GM12878 (cell line): ENCODE data around the gene LRFN2. TPM values are rescaled to one million over a fixed set of nuclear protein-coding genes. Genes with fewer than 3 reads are reported as not detected.

ENCODE experiments used
- ATAC-seq: fragments of 200-7000 bp; cut with Tn5 transposase; 3 replicates; pipeline ENCODE4 v1.9.1; 2020; ENCODE audit warnings: mild to moderate bottlenecking, moderate library complexity
- BruUV-seq: library from RNA; stranded (reverse); fragments of 400-500 nt; replicated peaks from 2 replicates; lab custom pipeline; 2021; lab: Mats Ljungman, UMichigan
- CTCF ChIA-PET: fragments of 300-600 bp; sonication (Branson Sonifier 250); formaldehyde crosslinking; extraction: SDS; loops from one replicate; lab custom pipeline; 2021; ENCODE audit warnings: inconsistent platforms; lab: Yijun Ruan, JAX
- POLR2A ChIA-PET: fragments of 350-600 bp; formaldehyde crosslinking; extraction: SDS; loops from one replicate; lab custom pipeline; 2021; ENCODE audit warnings: inconsistent platforms; lab: Charles Lee
- RAD21 ChIA-PET: fragments of 300-600 bp; sonication (Branson Sonifier 250); formaldehyde crosslinking; loops from one replicate; lab custom pipeline; 2023; ENCODE audit warnings: antibody characterized with exemption; ENCODE audit not compliant: unreplicated experiment; lab: Charles Lee
- SMC1A ChIA-PET: fragments of 300-600 bp; sonication (Branson Sonifier 250); formaldehyde crosslinking; loops from one replicate; lab custom pipeline; 2023; ENCODE audit not compliant: unreplicated experiment, uncharacterized antibody; lab: Charles Lee
- DNase-seq: peaks from one replicate; pipeline ENCODE4 v3.0.0-alpha.2; 2011; ENCODE audit warnings: low read depth, low spot score
- FAIRE-seq: peaks from 3 replicates; lab custom pipeline; 2011; peaks lifted over from hg19 to GRCh38; lab: Jason Lieb, UNC
- H2AFZ ChIP-seq: 2 replicates; pipeline ENCODE4 v1.6.0; 2011; ENCODE audit warnings: low read depth, low read length, control low read depth; ENCODE audit not compliant: control insufficient read depth
- H3K27ac ChIP-seq: 2 replicates; pipeline ENCODE4 v1.5.1; 2011; ENCODE audit warnings: control low read depth; ENCODE audit not compliant: control insufficient read depth, insufficient read depth
- H3K27me3 ChIP-seq, 2 experiments: replicated peaks in 1 of 2; 2 replicates each; pipeline versions ENCODE4 v1.6.0 to v1.6.1; 2011; ENCODE audit warnings: low read length in 1 of 2; ENCODE audit not compliant: control insufficient read depth in 2 of 2, insufficient read depth in 2 of 2
- H3K36me3 ChIP-seq, 2 experiments: 2 replicates each; pipeline ENCODE4 v1.5.1; 2011; ENCODE audit warnings: low read length in 1 of 2; ENCODE audit not compliant: control insufficient read depth in 2 of 2, insufficient read depth in 2 of 2
- H3K4me1 ChIP-seq: 2 replicates; pipeline ENCODE4 v1.6.1; 2011; ENCODE audit warnings: mild to moderate bottlenecking, low read length, moderate library complexity, mixed read lengths; ENCODE audit not compliant: control insufficient read depth, insufficient read depth
- H3K4me2 ChIP-seq: 2 replicates; pipeline ENCODE4 v1.6.0; 2011; ENCODE audit warnings: control low read depth; ENCODE audit not compliant: control insufficient read depth, insufficient read depth
- H3K4me3 ChIP-seq: fragments of 200-600 bp; sonication (generic); 2 replicates; pipeline ENCODE4 v1.5.1; 2016
- H3K79me2 ChIP-seq: 2 replicates; pipeline ENCODE4 v1.6.0; 2011; ENCODE audit warnings: low read length; ENCODE audit not compliant: control insufficient read depth, insufficient read depth
- H3K9ac ChIP-seq: 2 replicates; pipeline ENCODE4 v1.8.0; 2011; ENCODE audit warnings: low read length, control low read depth, mixed read lengths; ENCODE audit not compliant: control insufficient read depth, insufficient read depth
- H3K9me3 ChIP-seq: replicated peaks from 3 replicates; pipeline ENCODE4 v1.5.1; 2011; ENCODE audit warnings: mild to moderate bottlenecking, low read length; ENCODE audit not compliant: control insufficient read depth, insufficient read depth
- H4K20me1 ChIP-seq: 2 replicates; pipeline ENCODE4 v1.6.0; 2011; ENCODE audit not compliant: control insufficient read depth, insufficient read depth
- FOS ChIP-seq: IDR thresholded peaks from 3 replicates; pipeline ENCODE4 v1.6.1; 2011; ENCODE audit warnings: borderline replicate concordance; ENCODE audit not compliant: insufficient read length; ENCODE audit errors: extremely low read depth
- HDGF ChIP-seq: fragments of 450-650 bp; IDR thresholded peaks from 2 replicates; pipeline ENCODE4 v1.6.1; 2016; ENCODE audit warnings: antibody characterized with exemption
- IKZF2 ChIP-seq, 2 experiments: fragments of 450-650 bp; IDR thresholded peaks; 2 replicates each; pipeline ENCODE4 v1.6.1; 2017; ENCODE audit warnings: mild to moderate bottlenecking in 2 of 2, moderate library complexity in 2 of 2
- MTA2 ChIP-seq: fragments of 450-650 bp; IDR thresholded peaks from 2 replicates; pipeline ENCODE4 v1.6.1; 2016; ENCODE audit warnings: low read depth, mild to moderate bottlenecking, moderate library complexity
- MYB ChIP-seq: fragments of 150-350 bp; IDR thresholded peaks from 2 replicates; pipeline ENCODE4 v1.6.1; 2014; ENCODE audit warnings: mild to moderate bottlenecking, low read depth, low read length, borderline replicate concordance
- NR2C1 ChIP-seq: fragments of 450-650 bp; IDR thresholded peaks from 2 replicates; pipeline ENCODE4 v1.6.1; 2017; ENCODE audit warnings: antibody characterized with exemption, mild to moderate bottlenecking, moderate library complexity
- NR2F1 ChIP-seq: fragments of 450-650 bp; conservative IDR thresholded peaks from 2 replicates; pipeline ENCODE4 v1.6.1; 2017; ENCODE audit warnings: mild to moderate bottlenecking
- PAX5 ChIP-seq: IDR thresholded peaks from 2 replicates; pipeline ENCODE4 v1.6.1; 2011; ENCODE audit warnings: low read depth, low read length, borderline replicate concordance
- RAD21 ChIP-seq: IDR thresholded peaks from 2 replicates; pipeline ENCODE4 v1.6.1; 2011; ENCODE audit warnings: mild to moderate bottlenecking, low read depth, low read length, moderate library complexity; ENCODE audit not compliant: insufficient read depth
- SMAD1 ChIP-seq: fragments of 450-650 bp; IDR thresholded peaks from 2 replicates; pipeline ENCODE4 v1.6.1; 2018; ENCODE audit warnings: mild to moderate bottlenecking, low read depth; ENCODE audit not compliant: partially characterized antibody
- SMC3 ChIP-seq: IDR thresholded peaks from 2 replicates; pipeline ENCODE4 v1.6.1; 2011; ENCODE audit warnings: low read length, improper control_type of control experiment, borderline replicate concordance
- SPI1 ChIP-seq: IDR thresholded peaks from 2 replicates; pipeline ENCODE4 v1.6.1; 2011; ENCODE audit warnings: low read depth, mild to moderate bottlenecking, low read length, moderate library complexity, borderline replicate concordance; ENCODE audit not compliant: insufficient read depth
- TCF3 ChIP-seq: IDR thresholded peaks from 2 replicates; pipeline ENCODE4 v1.6.1; 2012; ENCODE audit warnings: low read depth, mild to moderate bottlenecking, low read length, borderline replicate concordance; ENCODE audit not compliant: insufficient read depth
- ZBTB33 ChIP-seq: fragments of 450-650 bp; IDR thresholded peaks from 2 replicates; pipeline ENCODE4 v1.6.1; 2017; ENCODE audit warnings: mild to moderate bottlenecking
- ZSCAN29 ChIP-seq: fragments of 450-650 bp; IDR thresholded peaks from 2 replicates; pipeline ENCODE4 v1.6.1; 2017; ENCODE audit warnings: mild to moderate bottlenecking, moderate library complexity
- WGBS: methylation state at CpG from one replicate; pipeline ENCODE4 v1.1.6; 2016; ENCODE audit warnings: low lambda C conversion rate; ENCODE audit not compliant: insufficient replicate concordance, insufficient coverage; ENCODE audit errors: missing lambda C conversion rate; 5-methylcytosine and 5-hydroxymethylcytosine counted together
- in situ Hi-C: fragments of 300-500 bp; cut with MboI; formaldehyde crosslinking; loops from 9 replicates; pipeline ENCODE4 v1.14.3; 2018; ENCODE audit warnings: mixed read lengths
- intact Hi-C: fragments of 100-400 bp; cut with micrococcal nuclease; formaldehyde crosslinking; loops from one replicate; pipeline ENCODE4 v1.14.2; 2022; ENCODE audit not compliant: unreplicated experiment
- polyA plus RNA-seq, 11 experiments: library from polyadenylated mRNA; depleted of rRNA in 4 of 11; unstranded in 6 of 11; stranded (reverse) in 5 of 11; fragments of >200 nt; fragmentation: Nextera tagmentation in 4 of 11; fragmentation: Illumina TruSeq in 1 of 11; extraction: Ambion mirVana in 4 of 11; extraction: Trizol in 1 of 11; gene quantifications; 1 replicate in 1 of 11; 2 replicates in 10 of 11; pipeline versions ENCODE4 v1.2.1 to v1.2.3, GENCODE V29; 2011 to 2016; ENCODE audit warnings: inconsistent platforms in 2 of 11, missing spikeins in 2 of 11, low read depth in 1 of 11
- total RNA-seq, 4 experiments: library from RNA; depleted of rRNA in 3 of 4; stranded (reverse); fragments of >200 nt in 3 of 4; fragmentation: Illumina TruSeq in 1 of 4; extraction: Trizol in 1 of 4; gene quantifications; 2 replicates each; pipeline versions ENCODE4 v1.2.1 to v1.2.3, GENCODE V29; 2013 to 2021
- TF ChIP-seq, protein P1 (sequence below): IDR thresholded peaks from 2 replicates; pipeline ENCODE4 v1.6.1; 2011; ENCODE audit warnings: borderline replicate concordance, low read depth, mild to moderate bottlenecking, moderate library complexity, low read length; ENCODE audit not compliant: insufficient read depth, poor library complexity, severe bottlenecking
- TF ChIP-seq, protein P2 (sequence below): fragments of 450-650 bp; IDR thresholded peaks from 2 replicates; pipeline ENCODE4 v1.6.1; 2017; ENCODE audit warnings: low read depth, mild to moderate bottlenecking, moderate library complexity

The LRFN2 gene
- total and polyA plus RNA-seq, 10 of the 15 experiments (the other 5 are each of a cell fraction or from before 2014, with no cell fraction given): not detected

- Histone ChIP-seq H3K4me1 (no peaks in the 10 kb centered on the region), H4K20me1 (no peaks in the 10 kb centered on the region), H3K4me3 (no peak overlapping the region), H3K36me3 (no peaks in the 10 kb centered on the region), H2AFZ (no peak overlapping the region), H3K9ac (no peak overlapping the region), H3K27me3 (no peaks in the 10 kb centered on the region; a peak in 1 of 4 replicates), H3K9me3 (no peaks in the 10 kb centered on the region), H3K4me2 (no peak overlapping the region), H3K27ac (no peak overlapping the region), H3K79me2 (no peaks in the 10 kb centered on the region)
- in situ Hi-C loops: no loop called here
- TF ChIP-seq ZBTB33 (no peak), RAD21 (no peak), NR2F1 (no peak), ZSCAN29 (no peak), NR2C1 (no peak), SPI1 (no peak), MTA2 (no peak), SMAD1 (no peak), HDGF (no peak), SMC3 (no peak), TCF3 (no peak), FOS (no peak), IKZF2 (IDR thresholded peaks at IDR 0.05) (no peak), PAX5 (no peak), MYB (no peak)
- TF ChIP-seq, protein P1, sequence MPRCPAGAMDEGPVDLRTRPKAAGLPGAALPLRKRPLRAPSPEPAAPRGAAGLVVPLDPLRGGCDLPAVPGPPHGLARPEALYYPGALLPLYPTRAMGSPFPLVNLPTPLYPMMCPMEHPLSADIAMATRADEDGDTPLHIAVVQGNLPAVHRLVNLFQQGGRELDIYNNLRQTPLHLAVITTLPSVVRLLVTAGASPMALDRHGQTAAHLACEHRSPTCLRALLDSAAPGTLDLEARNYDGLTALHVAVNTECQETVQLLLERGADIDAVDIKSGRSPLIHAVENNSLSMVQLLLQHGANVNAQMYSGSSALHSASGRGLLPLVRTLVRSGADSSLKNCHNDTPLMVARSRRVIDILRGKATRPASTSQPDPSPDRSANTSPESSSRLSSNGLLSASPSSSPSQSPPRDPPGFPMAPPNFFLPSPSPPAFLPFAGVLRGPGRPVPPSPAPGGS: no peak
- TF ChIP-seq, protein P2, sequence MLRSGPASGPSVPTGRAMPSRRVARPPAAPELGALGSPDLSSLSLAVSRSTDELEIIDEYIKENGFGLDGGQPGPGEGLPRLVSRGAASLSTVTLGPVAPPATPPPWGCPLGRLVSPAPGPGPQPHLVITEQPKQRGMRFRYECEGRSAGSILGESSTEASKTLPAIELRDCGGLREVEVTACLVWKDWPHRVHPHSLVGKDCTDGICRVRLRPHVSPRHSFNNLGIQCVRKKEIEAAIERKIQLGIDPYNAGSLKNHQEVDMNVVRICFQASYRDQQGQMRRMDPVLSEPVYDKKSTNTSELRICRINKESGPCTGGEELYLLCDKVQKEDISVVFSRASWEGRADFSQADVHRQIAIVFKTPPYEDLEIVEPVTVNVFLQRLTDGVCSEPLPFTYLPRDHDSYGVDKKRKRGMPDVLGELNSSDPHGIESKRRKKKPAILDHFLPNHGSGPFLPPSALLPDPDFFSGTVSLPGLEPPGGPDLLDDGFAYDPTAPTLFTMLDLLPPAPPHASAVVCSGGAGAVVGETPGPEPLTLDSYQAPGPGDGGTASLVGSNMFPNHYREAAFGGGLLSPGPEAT: no peak
- FAIRE-seq (no peak), DNase-seq (no peak), ATAC-seq (no peak)
- no TSS peak for BruUV-seq
- ChIA-PET SMC1A (interaction anchor here (1.2 kb wide), 1 partner anchor 68 kb away, joined by 3 read pairs; no protein-coding TSS in a partner anchor), CTCF (no interaction called here), RAD21 (no interaction called here), POLR2A (no interaction called here)
- 21% methylated on average over 4 of the region's 4 CpGs for WGBS
- intact Hi-C loops: no loop called here
Measured at GRCh38 chr6:40395698-40396076, 191.5 kb downstream of the LRFN2 start.
